ENCODE results near the gene ERCC4. TPM values are rescaled to one million over a fixed set of nuclear protein-coding genes. Genes with fewer than 3 reads are reported as not detected.

Gene ERCC4
- total and polyA plus RNA-seq, 2 of the 8 experiments (the other 6 are each of a cell fraction or from before 2014, with no cell fraction given): 1.6 to 13.2 TPM

DNA sequence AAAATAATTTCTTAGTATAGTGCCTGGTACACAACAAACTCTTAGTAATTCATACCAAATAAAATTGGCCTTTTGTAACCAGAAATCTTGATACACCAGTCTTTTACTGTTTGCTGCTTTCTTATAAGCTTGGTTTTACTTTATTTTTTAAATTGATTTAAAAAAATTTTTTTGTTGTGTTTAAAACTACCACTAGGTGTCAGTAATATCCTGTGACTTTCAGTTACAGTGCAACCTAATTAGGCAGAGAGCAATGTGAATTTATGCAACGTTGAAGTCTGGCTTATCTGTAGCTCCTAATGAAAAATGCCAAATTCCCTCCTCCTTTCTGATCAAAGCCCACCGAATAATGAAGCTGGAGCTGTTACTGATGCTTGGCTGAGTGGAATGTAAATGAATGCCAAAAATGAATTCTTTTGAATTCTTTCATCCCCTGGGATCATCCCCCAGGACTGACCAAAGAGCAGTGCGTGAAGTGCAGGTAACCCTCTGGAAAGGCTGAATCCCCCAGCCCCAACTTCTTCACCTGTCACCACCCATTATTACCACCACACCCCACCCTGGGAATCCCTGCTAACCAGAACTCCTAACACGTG lies 3.8 kb downstream of the ERCC4 start:
- H3K23me2 ChIP-seq (ENCODE audit: low read depth, low read length): peaks cover 4% of the 10 kb centered on the region; the same call in 1 of the 2 replicates
- H4K5ac ChIP-seq (ENCODE audit: insufficient read length, low read depth, low read length): no peak overlapping the region
- no peak overlapping the region for H3K4me3 ChIP-seq (ENCODE audit: extremely low read depth in 1 of 4, insufficient read depth in 2 of 4, low read depth in 3 of 4, low read length in 4 of 4)
- peaks cover 0 to 7% (median 0%) of the 10 kb centered on the region in 4 experiments; a peak in 3 of 8 replicates for H3K36me3 ChIP-seq (ENCODE audit: control insufficient read depth in 2 of 4, insufficient read depth in 4 of 4, low read length in 3 of 4)
- DNase-seq (ENCODE audit: low read depth in 1 of 2, low spot score in 2 of 2): no peak
- H3K27ac ChIP-seq (ENCODE audit: low read depth, low read length): no peak overlapping the region
- no peaks in the 10 kb centered on the region for H3K79me1 ChIP-seq (ENCODE audit: low read depth, low read length)
- H4K20me1 ChIP-seq (replicated peaks in 1 of 2; ENCODE audit: control insufficient read depth in 1 of 2, insufficient read depth in 2 of 2, low read length in 2 of 2): no peaks in the 10 kb centered on the region
- H2AFZ ChIP-seq (ENCODE audit: low read length): no peak overlapping the region
- FAIRE-seq: no peak
- no peak overlapping the region for H2BK15ac ChIP-seq (ENCODE audit: low read length)
- no peak overlapping the region for H2AK5ac ChIP-seq (ENCODE audit: low read depth, low read length)
- H3K14ac ChIP-seq (ENCODE audit: insufficient read length): no peak overlapping the region
- H3K9ac ChIP-seq (replicated peaks in 1 of 4; ENCODE audit: extremely low read depth in 1 of 4, low read depth in 3 of 4, low read length in 3 of 4): no peak overlapping the region
- H3K4ac ChIP-seq (replicated peaks; ENCODE audit: insufficient read length, low read depth, low read length): no peak overlapping the region
- no peak overlapping the region for H3K4me2 ChIP-seq (ENCODE audit: insufficient read depth in 1 of 2, low read depth in 2 of 2, low read length in 2 of 2)
- ChIA-PET CTCF (ENCODE audit: partially characterized antibody) (interaction anchor here (0.7 to 3.7 kb wide), 21 partner anchors 9 to 606 kb away, joined by 3 to 39 read pairs (median 3); no protein-coding TSS in a partner anchor), POLR2A (ENCODE audit: partially characterized antibody) (interaction anchor here (1.9 kb wide), 1 partner anchor 11 kb away, joined by 10 read pairs; no protein-coding TSS in a partner anchor)
- no peaks in the 10 kb centered on the region; a peak in 1 of 7 replicates for H3K27me3 ChIP-seq (replicated peaks in 1 of 4; ENCODE audit: control insufficient read depth in 3 of 4, extremely low read depth in 1 of 4, insufficient read depth in 3 of 4, low read length in 3 of 4)
- H3K79me2 ChIP-seq (ENCODE audit: control insufficient read depth in 1 of 2, insufficient read depth in 2 of 2, low read length in 2 of 2): no peaks in the 10 kb centered on the region
- TF ChIP-seq RAD21 (IDR thresholded peaks at IDR 0.05 in 1 of 2, conservative IDR thresholded peaks at IDR 0.05 in 1 of 2; ENCODE audit: low read depth in 2 of 2, low read length in 2 of 2): peak; percentile 66 to 71
- TF ChIP-seq ZNF274 (IDR thresholded peaks at IDR 0.05; ENCODE audit: borderline replicate concordance, extremely low read depth, low read length): no peak
- TF ChIP-seq, protein P1, sequence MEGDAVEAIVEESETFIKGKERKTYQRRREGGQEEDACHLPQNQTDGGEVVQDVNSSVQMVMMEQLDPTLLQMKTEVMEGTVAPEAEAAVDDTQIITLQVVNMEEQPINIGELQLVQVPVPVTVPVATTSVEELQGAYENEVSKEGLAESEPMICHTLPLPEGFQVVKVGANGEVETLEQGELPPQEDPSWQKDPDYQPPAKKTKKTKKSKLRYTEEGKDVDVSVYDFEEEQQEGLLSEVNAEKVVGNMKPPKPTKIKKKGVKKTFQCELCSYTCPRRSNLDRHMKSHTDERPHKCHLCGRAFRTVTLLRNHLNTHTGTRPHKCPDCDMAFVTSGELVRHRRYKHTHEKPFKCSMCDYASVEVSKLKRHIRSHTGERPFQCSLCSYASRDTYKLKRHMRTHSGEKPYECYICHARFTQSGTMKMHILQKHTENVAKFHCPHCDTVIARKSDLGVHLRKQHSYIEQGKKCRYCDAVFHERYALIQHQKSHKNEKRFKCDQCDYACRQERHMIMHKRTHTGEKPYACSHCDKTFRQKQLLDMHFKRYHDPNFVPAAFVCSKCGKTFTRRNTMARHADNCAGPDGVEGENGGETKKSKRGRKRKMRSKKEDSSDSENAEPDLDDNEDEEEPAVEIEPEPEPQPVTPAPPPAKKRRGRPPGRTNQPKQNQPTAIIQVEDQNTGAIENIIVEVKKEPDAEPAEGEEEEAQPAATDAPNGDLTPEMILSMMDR (IDR thresholded peaks at IDR 0.05; ENCODE audit: control extremely low read depth in 1 of 3, insufficient read depth in 1 of 3, low read depth in 1 of 3, low read length in 3 of 3): peak in 2 of 3 experiments; percentile 30 to 34; a peak in 2 of 4 replicates
- no peak overlapping the region for H3K18ac ChIP-seq (ENCODE audit: extremely low read depth, low read length)
- no peak overlapping the region for H2BK5ac ChIP-seq (ENCODE audit: low read depth, low read length)
- no peak overlapping the region for H3K56ac ChIP-seq (replicated peaks; ENCODE audit: insufficient read length, low read depth, low read length)
- H2BK12ac ChIP-seq (ENCODE audit: low read depth, low read length): no peak overlapping the region
- H3K9me3 ChIP-seq (ENCODE audit: insufficient read depth in 2 of 2, low read depth in 1 of 2, low read length in 1 of 2): no peaks in the 10 kb centered on the region
- no peak overlapping the region for H4K91ac ChIP-seq (replicated peaks; ENCODE audit: insufficient read length, low read length)
- 64% methylated on average over 4 of the region's 4 CpGs; no CpG with 5 or more reads in 1 of the 2 experiments for WGBS, 2 experiments (ENCODE audit: extremely low coverage in 1 of 2, insufficient coverage in 1 of 2, insufficient read length in 1 of 2, insufficient replicate concordance in 2 of 2, low coverage in 1 of 2, low lambda C conversion rate in 2 of 2, missing lambda C conversion rate in 1 of 2)
- H2BK120ac ChIP-seq (replicated peaks; ENCODE audit: low read depth, low read length): no peak overlapping the region
- peaks cover 0 to 7% (median 3%) of the 10 kb centered on the region in 4 experiments; a peak in 4 of 7 replicates for H3K4me1 ChIP-seq (replicated peaks in 1 of 4; ENCODE audit: control insufficient read depth in 3 of 4, insufficient read depth in 4 of 4, low read length in 3 of 4)
- H2BK20ac ChIP-seq (ENCODE audit: low read length): no peak overlapping the region
- H4K8ac ChIP-seq (ENCODE audit: extremely low read depth, insufficient read depth, low read length): no peak overlapping the region; the same call in 1 of the 2 replicates
- no peak overlapping the region for H3K23ac ChIP-seq (ENCODE audit: insufficient read length)
